CD4-positive, alpha-beta T cell (primary cell): Measurements from ENCODE around the gene GSAP. TPM values are rescaled to one million over a fixed set of nuclear protein-coding genes. Genes with fewer than 3 reads are reported as not detected.

Experiments used
- ATAC-seq: fragments of 200-7000 bp; cut with Tn5 transposase; one replicate; pipeline ENCODE4 v1.10.0; 2022; ENCODE audit warnings: mild to moderate bottlenecking; ENCODE audit not compliant: poor library complexity
- CTCF ChIA-PET: fragments of 350-600 bp; sonication (Branson Sonifier 250); formaldehyde crosslinking; loops from one replicate; lab custom pipeline; 2021; ENCODE audit warnings: antibody characterized with exemption, inconsistent platforms; lab: Charles Lee
- POLR2A ChIA-PET: fragments of 350-600 bp; sonication (Branson Sonifier 250); formaldehyde crosslinking; loops from one replicate; lab custom pipeline; 2021; ENCODE audit warnings: antibody characterized with exemption, inconsistent platforms; lab: Charles Lee
- DNase-seq, 14 experiments: peaks; one replicate each; pipeline ENCODE4 v3.0.0-alpha.2; 2013 to 2020; ENCODE audit warnings: mixed read lengths in 2 of 14
- H3K27ac ChIP-seq, 2 donors: one replicate each; pipeline versions ENCODE4 v1.5.1 to v1.7.0; 2013; ENCODE audit warnings: low read length in 2 of 2, low read depth in 1 of 2, mild to moderate bottlenecking in 1 of 2
- H3K27me3 ChIP-seq, 2 experiments: 1 replicate in 1 of 2; 2 replicates in 1 of 2; pipeline versions ENCODE4 v1.6.1 to v1.7.0; 2013; ENCODE audit warnings: low read length in 2 of 2, control low read depth in 1 of 2, mild to moderate bottlenecking in 1 of 2, moderate library complexity in 1 of 2; ENCODE audit not compliant: insufficient read depth in 2 of 2, control insufficient read depth in 1 of 2
- H3K36me3 ChIP-seq: one replicate; pipeline ENCODE4 v1.6.1; 2013; ENCODE audit warnings: low read length, control low read depth; ENCODE audit not compliant: insufficient read depth
- H3K4me1 ChIP-seq: one replicate; pipeline ENCODE4 v1.6.1; 2013; ENCODE audit warnings: low read length, control low read depth; ENCODE audit not compliant: insufficient read depth
- H3K4me3 ChIP-seq: one replicate; pipeline ENCODE4 v1.5.1; 2013; ENCODE audit warnings: mild to moderate bottlenecking, low read length, moderate library complexity
- H3K9me3 ChIP-seq, 2 experiments: 1 replicate in 1 of 2; 2 replicates in 1 of 2; pipeline versions ENCODE4 v1.6.1 to v1.7.0; 2013; ENCODE audit warnings: low read length in 2 of 2, mild to moderate bottlenecking in 2 of 2, control low read depth in 1 of 2, moderate library complexity in 1 of 2; ENCODE audit not compliant: control insufficient read depth in 1 of 2, insufficient read depth in 1 of 2
- H3K27ac Mint-ChIP-seq: one replicate; pipeline ENCODE4 v1.8.0; 2020; ENCODE audit warnings: mixed read lengths
- H3K27me3 Mint-ChIP-seq: one replicate; pipeline ENCODE4 v1.8.0; 2021; ENCODE audit warnings: mixed read lengths
- H3K36me3 Mint-ChIP-seq: one replicate; pipeline ENCODE4 v1.8.0; 2021; ENCODE audit warnings: low read depth, mixed read lengths
- H3K4me1 Mint-ChIP-seq: one replicate; pipeline ENCODE4 v1.8.0; 2021; ENCODE audit warnings: low read depth, mixed read lengths
- H3K4me3 Mint-ChIP-seq: one replicate; pipeline ENCODE4 v1.8.0; 2020; ENCODE audit warnings: mild to moderate bottlenecking, mixed read lengths
- H3K9me3 Mint-ChIP-seq: one replicate; pipeline ENCODE4 v1.8.0; 2020; ENCODE audit warnings: mixed read lengths
- CTCF ChIP-seq: fragments of 200-600 bp; IDR thresholded peaks from one replicate; pipeline ENCODE4 v1.8.0; 2022; ENCODE audit warnings: antibody characterized with exemption, mild to moderate bottlenecking
- intact Hi-C, 2 experiments: fragments of 100-400 bp; cut with DNase I in 1 of 2; cut with micrococcal nuclease in 1 of 2; formaldehyde crosslinking; loops; one replicate each; pipeline versions ENCODE4 v1.15.1 to v1.9.0; 2023 to 2025; cut with DNase I, micrococcal nuclease
- total RNA-seq, 174 experiments: library from RNA in 2 of 174; stranded (reverse) in 2 of 174; gene quantifications; one replicate each; pipeline ENCODE4 v1.2.3 and lab custom pipeline; 2021 to 2026

Gene GSAP
- total RNA-seq, 2 experiments from 2014 or later: 19.1 to 19.5 TPM

DNA sequence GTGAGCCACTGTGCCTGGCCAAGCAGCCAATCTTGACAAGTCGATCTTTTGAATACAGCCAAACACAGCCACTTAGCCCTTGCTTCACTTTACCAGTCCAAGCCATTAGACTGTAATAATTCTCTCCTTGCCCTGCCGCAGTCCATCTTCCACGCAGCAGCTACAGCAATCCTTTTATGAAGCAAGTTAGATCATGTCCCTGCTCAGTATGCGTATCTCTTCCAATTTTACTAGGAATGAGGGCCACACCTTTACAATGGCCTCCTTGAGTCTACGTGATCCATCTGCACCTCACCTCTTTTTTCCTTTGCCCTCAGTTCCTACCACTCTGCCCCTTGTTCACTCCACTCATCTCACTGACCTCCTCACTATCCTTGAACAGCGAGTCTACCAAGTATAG, 22.2 kb downstream of the GSAP start:
- no peak overlapping the region for H3K4me3 ChIP-seq
- DNase-seq (no peak), ATAC-seq (no peak)
- H3K4me1 ChIP-seq: peaks cover 4% of the 10 kb centered on the region
- POLR2A ChIA-PET: no interaction called here
- H3K4me3 Mint-ChIP-seq: no peak overlapping the region
- no peak overlapping the region for H3K27ac Mint-ChIP-seq
- intact Hi-C loops: no loop called here
- TF ChIP-seq CTCF: no peak
- H3K27me3 ChIP-seq: no peaks in the 10 kb centered on the region
- no peaks in the 10 kb centered on the region for H3K9me3 Mint-ChIP-seq
- H3K9me3 ChIP-seq: no peaks in the 10 kb centered on the region
- H3K36me3 ChIP-seq: no peaks in the 10 kb centered on the region
- no peaks in the 10 kb centered on the region for H3K27me3 Mint-ChIP-seq
- H3K27ac ChIP-seq: no peak overlapping the region
- CTCF ChIA-PET: interaction anchor here (0.6 kb wide), 1 partner anchor 8 kb away, joined by 5 read pairs; no protein-coding TSS in a partner anchor
- peaks cover 11% of the 10 kb centered on the region for H3K4me1 Mint-ChIP-seq
- peaks cover 60% of the 10 kb centered on the region for H3K36me3 Mint-ChIP-seq

DNA sequence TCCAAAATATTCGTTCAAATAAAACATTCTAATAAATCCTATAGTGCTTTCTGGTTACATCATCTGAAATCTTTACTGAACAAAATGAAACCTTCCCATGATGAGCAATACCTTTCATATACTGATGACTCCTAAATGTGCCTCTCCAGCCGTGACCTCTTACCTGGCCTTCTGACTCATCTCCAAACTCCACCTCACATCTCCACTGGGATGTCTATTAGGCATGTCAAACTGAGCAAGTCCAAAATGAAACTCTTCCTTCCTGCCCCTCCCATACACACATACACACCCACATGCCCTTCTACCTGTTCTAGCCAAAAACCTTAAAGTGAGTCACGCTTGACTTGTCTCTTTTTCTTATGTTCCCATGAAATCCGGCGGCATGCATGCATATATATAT, 22.9 kb downstream of the GSAP start:
- Mint-ChIP-seq H3K27ac (no peak overlapping the region), H3K36me3 (peaks cover 63% of the 10 kb centered on the region)
- intact Hi-C loops: no loop called here

GRCh38 chr7:77391230-77391629, 24.9 kb downstream of the GSAP start:
- ATAC-seq (no peak), DNase-seq (no peak)
- H3K4me3 Mint-ChIP-seq: no peak overlapping the region
- peaks cover 74% of the 10 kb centered on the region for H3K36me3 Mint-ChIP-seq
- Histone ChIP-seq H3K36me3 (no peaks in the 10 kb centered on the region), H3K27ac (no peak overlapping the region), H3K4me1 (peaks cover 4% of the 10 kb centered on the region), H3K9me3 (no peaks in the 10 kb centered on the region), H3K27me3 (no peaks in the 10 kb centered on the region), H3K4me3 (no peak overlapping the region)
- H3K27ac Mint-ChIP-seq: no peak overlapping the region
- TF ChIP-seq CTCF: no peak
- intact Hi-C loops: no loop called here
- POLR2A ChIA-PET: interaction anchor here (0.6 kb wide), 1 partner anchor 56 kb away, joined by 3 read pairs; no protein-coding TSS in a partner anchor
- H3K4me1 Mint-ChIP-seq: peaks cover 11% of the 10 kb centered on the region
- CTCF ChIA-PET: interaction anchor here (0.6 kb wide), 1 partner anchor 81 kb away, joined by 4 read pairs; no protein-coding TSS in a partner anchor
- no peaks in the 10 kb centered on the region for H3K9me3 Mint-ChIP-seq
- H3K27me3 Mint-ChIP-seq: no peaks in the 10 kb centered on the region

More for the DNA sequence above, 22.9 kb downstream of the GSAP start:
- CTCF ChIA-PET: interaction anchor here (0.6 kb wide), 1 partner anchor 9 kb away, joined by 5 read pairs; no protein-coding TSS in a partner anchor
- Histone ChIP-seq H3K36me3 (no peaks in the 10 kb centered on the region), H3K27ac (no peak overlapping the region), H3K9me3 (no peaks in the 10 kb centered on the region), H3K4me3 (no peak overlapping the region), H3K27me3 (no peaks in the 10 kb centered on the region), H3K4me1 (peaks cover 4% of the 10 kb centered on the region)
- H3K4me1 Mint-ChIP-seq: peaks cover 11% of the 10 kb centered on the region
- H3K9me3 Mint-ChIP-seq: no peaks in the 10 kb centered on the region
- H3K27me3 Mint-ChIP-seq: no peaks in the 10 kb centered on the region
- DNase-seq: peak in 3 of 14 experiments; percentile 20 to 35 (median 22)
- no peak for TF ChIP-seq CTCF
- POLR2A ChIA-PET: no interaction called here
- no peak overlapping the region for H3K4me3 Mint-ChIP-seq
- ATAC-seq: peak; percentile 52
